Activated T-helper 17 cell treated with anti-CD3 and anti-CD28 coated beads, Interleukin-2, amount 50 U/mL, for 72 hours (primary cell): Measurements from ENCODE around the gene UPP2. TPM values are rescaled to one million over a fixed set of nuclear protein-coding genes. Genes with fewer than 3 reads are reported as not detected.

Experiments used
- ATAC-seq: fragments of 150-1000 bp; cut with Tn5 transposase; replicated peaks from 2 replicates; pipeline ENCODE4 v1.10.0; 2021; ENCODE audit warnings: mild to moderate bottlenecking, moderate library complexity
- H3K27ac Mint-ChIP-seq: one replicate; pipeline ENCODE4 v1.8.0; 2022; ENCODE audit warnings: mixed read lengths
- H3K27me3 Mint-ChIP-seq: one replicate; pipeline ENCODE4 v1.8.0; 2022; ENCODE audit warnings: mixed read lengths
- H3K36me3 Mint-ChIP-seq: one replicate; pipeline ENCODE4 v1.8.0; 2022; ENCODE audit warnings: low read depth, mild to moderate bottlenecking, mixed read lengths
- H3K4me1 Mint-ChIP-seq: one replicate; pipeline ENCODE4 v1.8.0; 2022; ENCODE audit warnings: mixed read lengths
- H3K4me3 Mint-ChIP-seq: one replicate; pipeline ENCODE4 v1.8.0; 2022; ENCODE audit warnings: mild to moderate bottlenecking, mixed read lengths
- H3K9me3 Mint-ChIP-seq: one replicate; pipeline ENCODE4 v1.8.0; 2022; ENCODE audit warnings: mixed read lengths
- total RNA-seq, 2 donors: library from RNA; stranded (reverse); gene quantifications; one replicate each; pipeline ENCODE4 v1.2.3, GENCODE V29; 2022

Gene UPP2
- total RNA-seq, result not detected

DNA sequence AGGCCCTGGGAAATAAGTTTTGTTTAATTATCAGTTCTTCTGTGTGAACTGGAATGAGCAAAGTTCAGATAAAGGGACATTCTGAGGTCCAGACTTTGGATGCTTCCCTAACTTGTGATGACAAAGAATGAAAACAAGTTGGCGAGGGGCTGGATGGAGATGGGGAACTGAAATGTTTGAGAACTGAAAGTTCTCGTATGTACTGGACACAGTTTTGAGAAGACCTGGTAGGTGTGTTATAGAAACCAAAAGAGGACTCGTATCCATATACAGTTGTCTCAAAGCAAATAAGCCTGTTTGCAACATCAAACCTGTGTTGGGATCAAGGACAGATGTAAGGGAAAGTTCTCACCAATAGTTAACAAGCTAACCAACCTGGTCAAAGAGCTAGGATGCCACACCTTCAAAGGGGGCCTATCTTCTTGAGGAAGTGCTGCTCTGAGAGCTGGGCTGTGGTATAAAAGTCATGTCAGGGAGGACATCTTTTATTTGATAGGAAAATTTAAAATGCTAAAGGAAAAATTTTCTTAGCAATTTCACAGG is at the start of gene UPP2:
Gene UPP2 (plus strand): TSS at position 493 of the 543 bp plus-strand sequence. CDS start 188 bp downstream, outside the sequence.
- no peaks in the 10 kb centered on the region for H3K4me1 Mint-ChIP-seq
- H3K9me3 Mint-ChIP-seq, result no peaks in the 10 kb centered on the region
- H3K27ac Mint-ChIP-seq, result no peak within 1 kb of the TSS
- no peaks in the 10 kb centered on the region for H3K36me3 Mint-ChIP-seq
- ATAC-seq, result no peak
- H3K4me3 Mint-ChIP-seq, result no peak within 1 kb of the TSS
- H3K27me3 Mint-ChIP-seq, result no peaks in the 10 kb centered on the region

DNA sequence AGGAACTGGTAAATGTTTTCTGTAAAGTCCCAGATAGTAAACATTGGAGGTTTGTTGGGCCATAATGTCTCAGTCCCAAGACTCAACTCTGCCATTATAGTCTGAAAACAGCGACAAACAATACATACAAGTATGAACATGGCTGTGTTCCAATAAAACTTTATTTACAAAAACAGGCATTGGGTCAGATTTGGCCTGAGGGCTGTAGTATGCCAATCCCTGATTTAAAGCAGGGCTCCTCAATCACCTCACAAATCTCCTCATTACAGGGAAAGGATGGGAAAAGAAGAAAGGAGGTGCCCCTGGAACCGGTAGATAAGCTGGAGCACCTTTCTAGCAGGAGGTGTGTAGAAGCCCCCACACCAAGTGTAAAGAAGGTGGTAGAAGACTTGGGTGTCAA is 48.9 kb upstream of the UPP2 start:
- H3K36me3 Mint-ChIP-seq, result no peaks in the 10 kb centered on the region
- ATAC-seq, result no peak
- H3K27me3 Mint-ChIP-seq, result peaks cover 4% of the 10 kb centered on the region
- H3K9me3 Mint-ChIP-seq, result no peaks in the 10 kb centered on the region
- H3K4me1 Mint-ChIP-seq, result no peaks in the 10 kb centered on the region
- H3K27ac Mint-ChIP-seq, result no peak overlapping the region
- no peak overlapping the region for H3K4me3 Mint-ChIP-seq

DNA sequence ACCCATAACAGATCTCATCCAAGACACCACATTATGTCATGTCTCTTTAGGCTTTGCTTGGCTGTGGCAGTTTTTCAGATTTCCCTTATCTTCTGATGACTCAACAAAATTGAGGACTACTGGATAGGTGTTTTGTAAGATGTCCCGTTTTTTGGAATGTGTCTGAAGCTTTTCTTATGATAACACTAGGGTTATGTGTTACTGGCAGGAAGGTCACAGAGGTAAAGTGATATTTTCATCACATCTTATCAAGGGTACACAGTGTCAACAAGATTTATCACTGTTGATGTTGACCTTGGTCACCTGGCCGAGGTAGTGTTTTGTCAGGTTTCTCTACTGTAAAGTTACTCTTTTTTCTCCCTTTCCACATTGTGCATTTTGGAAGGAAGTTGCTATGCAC is 44.8 kb upstream of the UPP2 start:
- H3K27ac Mint-ChIP-seq, result no peak overlapping the region
- H3K4me3 Mint-ChIP-seq, result no peak overlapping the region
- no peak for ATAC-seq
- H3K4me1 Mint-ChIP-seq, result no peaks in the 10 kb centered on the region
- H3K36me3 Mint-ChIP-seq, result no peaks in the 10 kb centered on the region
- no peaks in the 10 kb centered on the region for H3K27me3 Mint-ChIP-seq
- H3K9me3 Mint-ChIP-seq, result no peaks in the 10 kb centered on the region

DNA sequence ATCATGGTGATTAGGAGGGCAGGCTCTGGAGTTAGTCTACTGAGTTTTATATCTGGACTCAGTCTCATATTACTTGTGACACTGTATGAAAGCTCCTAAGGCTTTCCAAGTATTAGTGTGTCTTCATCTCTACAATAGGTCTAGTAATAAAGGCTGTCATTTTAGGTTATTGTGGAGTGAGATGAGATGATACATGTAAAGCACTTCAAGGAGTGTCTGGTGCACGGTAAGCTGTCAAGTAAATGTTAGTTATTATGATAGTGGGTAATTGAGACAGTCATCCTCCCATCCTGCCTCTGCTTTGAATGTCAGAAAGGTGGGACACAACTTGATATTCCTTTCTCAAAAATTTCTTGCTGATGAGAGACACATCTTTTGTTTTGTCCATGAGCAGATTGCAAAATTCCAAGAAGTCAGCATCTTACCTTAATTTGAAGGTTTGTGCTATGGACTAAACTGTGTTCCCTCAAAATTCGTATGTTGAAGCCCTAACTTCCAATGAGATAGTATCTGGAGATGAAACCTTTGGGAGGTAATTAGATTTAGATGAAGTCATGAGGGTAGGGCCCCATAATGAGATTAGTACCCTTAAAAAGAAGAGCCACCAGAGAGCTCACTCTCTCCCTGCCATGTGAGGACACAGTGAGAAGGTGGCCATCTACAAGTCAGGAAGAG is 41.4 kb upstream of the UPP2 start:
- H3K27ac Mint-ChIP-seq, result no peak overlapping the region
- H3K4me1 Mint-ChIP-seq, result no peaks in the 10 kb centered on the region
- ATAC-seq, result no peak
- no peaks in the 10 kb centered on the region for H3K9me3 Mint-ChIP-seq
- H3K4me3 Mint-ChIP-seq, result no peak overlapping the region
- H3K27me3 Mint-ChIP-seq, result no peaks in the 10 kb centered on the region
- H3K36me3 Mint-ChIP-seq, result no peaks in the 10 kb centered on the region

DNA sequence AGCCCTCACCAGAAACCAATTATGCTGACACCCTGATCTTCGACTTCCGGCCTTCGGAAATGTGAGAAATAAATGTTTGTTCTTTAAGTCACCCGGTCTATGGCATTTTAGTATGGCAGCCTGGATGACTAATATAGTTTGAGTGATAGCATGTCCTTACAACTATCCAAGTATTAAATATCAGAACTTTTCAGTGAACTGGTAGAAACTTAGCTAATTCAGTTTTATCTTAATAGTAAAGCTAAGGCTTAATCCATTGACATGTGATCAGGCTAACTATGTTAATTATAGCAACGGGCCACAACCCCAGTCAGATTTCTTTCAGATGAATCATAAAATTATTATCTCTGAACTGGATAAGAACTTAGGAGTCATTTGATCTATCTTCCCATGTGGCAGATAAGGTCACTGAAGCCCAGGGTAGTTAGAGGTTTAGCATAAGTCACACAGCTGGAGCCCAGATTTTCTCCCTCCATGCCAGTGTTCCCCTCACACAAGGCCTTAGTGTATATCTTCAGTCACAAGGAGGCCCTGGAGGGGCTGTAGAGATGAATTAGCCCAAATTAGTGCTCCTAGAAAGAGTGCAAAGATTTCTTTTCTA is 40.7 kb upstream of the UPP2 start:
- Mint-ChIP-seq H3K4me3 (no peak overlapping the region), H3K27ac (no peak overlapping the region), H3K36me3 (no peaks in the 10 kb centered on the region), H3K27me3 (no peaks in the 10 kb centered on the region), H3K9me3 (no peaks in the 10 kb centered on the region), H3K4me1 (no peaks in the 10 kb centered on the region)
- no peak for ATAC-seq

DNA sequence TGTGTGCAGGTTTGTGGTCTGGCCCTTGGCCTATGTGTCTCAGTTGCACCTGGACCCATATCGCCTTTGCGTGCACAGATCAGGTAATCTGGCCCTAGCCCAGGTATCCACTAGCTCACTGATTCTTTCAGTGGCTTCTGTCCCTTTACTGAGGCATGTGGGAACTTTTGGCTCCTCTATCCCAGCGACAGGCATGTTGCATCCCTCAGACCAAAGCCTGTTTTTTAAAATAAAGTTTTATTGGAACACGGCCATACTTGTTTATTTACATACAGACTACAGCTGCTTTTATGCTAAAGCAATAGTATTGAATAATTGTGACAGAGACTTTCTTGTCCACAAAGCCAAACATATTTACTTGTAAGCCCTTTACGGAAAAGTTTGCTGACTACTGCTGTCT is 39.9 kb upstream of the UPP2 start:
- Mint-ChIP-seq H3K9me3 (no peaks in the 10 kb centered on the region), H3K36me3 (no peaks in the 10 kb centered on the region), H3K4me1 (no peaks in the 10 kb centered on the region), H3K4me3 (no peak overlapping the region), H3K27me3 (no peaks in the 10 kb centered on the region), H3K27ac (no peak overlapping the region)
- no peak for ATAC-seq

DNA sequence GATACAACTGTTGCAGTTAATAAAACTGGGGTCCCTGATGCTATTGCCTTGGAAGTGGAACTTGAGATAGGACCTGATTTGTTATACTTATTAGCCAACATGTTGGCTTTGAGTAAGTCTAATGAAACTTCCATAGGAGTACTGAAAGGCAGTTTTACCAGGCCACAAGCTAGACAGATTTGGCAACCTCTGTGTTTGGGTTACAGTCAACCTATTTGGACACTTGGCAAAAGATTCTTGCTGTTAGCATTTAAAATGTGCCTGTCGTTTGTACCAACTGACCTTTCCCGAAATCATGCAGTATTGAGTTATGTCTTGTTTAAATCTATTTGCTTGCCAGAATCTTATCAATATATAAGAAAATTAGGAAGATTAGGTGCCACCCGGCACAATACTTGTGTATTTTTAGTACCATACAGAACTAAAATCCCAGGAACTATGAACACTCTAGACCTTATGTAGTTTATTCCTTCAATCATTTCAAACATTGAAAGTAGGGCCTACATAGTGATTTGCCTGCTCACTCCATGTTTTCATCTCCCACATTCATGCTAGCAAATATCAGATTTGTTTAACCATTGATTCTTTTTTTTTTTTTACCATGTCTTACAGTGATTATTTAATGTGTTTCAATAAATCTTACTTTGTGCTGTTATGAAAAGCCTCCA is 35.5 kb upstream of the UPP2 start:
- H3K27ac Mint-ChIP-seq, result no peak overlapping the region
- H3K4me3 Mint-ChIP-seq, result no peak overlapping the region
- no peaks in the 10 kb centered on the region for H3K36me3 Mint-ChIP-seq
- no peaks in the 10 kb centered on the region for H3K9me3 Mint-ChIP-seq
- peaks cover 8% of the 10 kb centered on the region for H3K27me3 Mint-ChIP-seq
- ATAC-seq, result no peak
- H3K4me1 Mint-ChIP-seq, result no peaks in the 10 kb centered on the region

DNA sequence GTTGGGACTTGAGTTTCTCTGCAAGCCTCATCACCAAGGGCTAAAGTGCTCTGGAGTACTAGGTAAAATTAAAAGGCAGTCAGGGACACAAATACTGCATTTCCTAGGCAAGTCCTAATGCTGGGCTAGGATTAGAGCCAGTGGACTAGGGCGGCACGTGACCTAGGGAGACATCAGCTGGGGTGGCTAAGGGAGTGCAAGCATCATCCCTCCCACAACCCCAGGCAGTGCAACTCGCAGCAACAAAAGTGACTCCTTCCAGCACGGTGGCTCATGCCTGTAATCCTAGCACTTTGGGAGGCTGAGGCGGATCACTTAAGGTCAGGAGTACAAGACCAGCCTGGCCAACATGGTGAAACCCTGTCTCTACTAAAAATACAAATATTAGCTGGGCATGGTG is 30.7 kb upstream of the UPP2 start:
- no peaks in the 10 kb centered on the region for H3K36me3 Mint-ChIP-seq
- H3K4me1 Mint-ChIP-seq, result no peaks in the 10 kb centered on the region
- peaks cover 26% of the 10 kb centered on the region for H3K27me3 Mint-ChIP-seq
- no peaks in the 10 kb centered on the region for H3K9me3 Mint-ChIP-seq
- no peak overlapping the region for H3K27ac Mint-ChIP-seq
- H3K4me3 Mint-ChIP-seq, result no peak overlapping the region
- no peak for ATAC-seq

DNA sequence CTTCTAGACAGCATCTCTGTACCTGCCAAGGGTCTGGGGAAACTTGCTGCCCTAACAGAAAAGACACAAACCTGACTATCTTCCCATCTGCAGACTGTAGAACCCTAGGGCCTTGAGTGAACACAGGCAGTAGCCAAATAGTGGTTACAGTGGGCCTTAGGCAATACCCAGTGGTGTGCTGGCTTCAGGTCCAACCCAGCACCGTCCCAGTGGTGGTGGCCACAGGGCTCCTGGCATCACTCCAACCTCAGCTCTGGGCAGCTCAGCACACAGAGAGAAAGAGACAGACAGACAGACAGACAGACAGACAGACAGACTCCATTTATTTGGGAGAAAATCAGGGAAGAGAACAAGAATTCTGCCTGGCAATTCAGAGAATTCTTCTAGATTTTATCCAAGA is 29.3 kb upstream of the UPP2 start:
- ATAC-seq, result no peak
- H3K9me3 Mint-ChIP-seq, result peaks cover 6% of the 10 kb centered on the region
- no peak overlapping the region for H3K27ac Mint-ChIP-seq
- no peaks in the 10 kb centered on the region for H3K4me1 Mint-ChIP-seq
- no peak overlapping the region for H3K4me3 Mint-ChIP-seq
- peaks cover 30% of the 10 kb centered on the region for H3K27me3 Mint-ChIP-seq
- H3K36me3 Mint-ChIP-seq, result no peaks in the 10 kb centered on the region

DNA sequence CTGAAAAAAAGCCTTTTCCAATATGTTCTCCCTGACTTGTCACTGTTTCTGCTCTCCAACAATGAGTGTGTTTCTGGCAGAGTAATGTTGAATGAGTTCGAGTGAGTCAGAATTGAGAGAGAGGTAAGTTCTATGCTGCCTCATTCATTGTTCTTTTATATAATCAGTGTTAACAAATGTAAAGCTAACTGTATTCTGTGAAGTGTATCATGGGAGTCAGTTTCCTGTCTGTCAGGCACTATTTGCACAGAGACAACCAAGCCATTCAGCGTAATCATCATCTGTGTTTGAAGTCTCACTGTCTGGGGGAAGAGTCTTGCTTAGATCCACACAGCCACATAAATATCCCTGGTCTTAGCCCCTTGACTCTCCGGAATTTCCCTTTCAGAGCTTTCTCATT is 22.0 kb upstream of the UPP2 start:
- Mint-ChIP-seq H3K9me3 (peaks cover 13% of the 10 kb centered on the region), H3K27me3 (peaks cover 16% of the 10 kb centered on the region), H3K4me3 (no peak overlapping the region), H3K36me3 (no peaks in the 10 kb centered on the region), H3K27ac (no peak overlapping the region), H3K4me1 (no peaks in the 10 kb centered on the region)
- ATAC-seq, result no peak

DNA sequence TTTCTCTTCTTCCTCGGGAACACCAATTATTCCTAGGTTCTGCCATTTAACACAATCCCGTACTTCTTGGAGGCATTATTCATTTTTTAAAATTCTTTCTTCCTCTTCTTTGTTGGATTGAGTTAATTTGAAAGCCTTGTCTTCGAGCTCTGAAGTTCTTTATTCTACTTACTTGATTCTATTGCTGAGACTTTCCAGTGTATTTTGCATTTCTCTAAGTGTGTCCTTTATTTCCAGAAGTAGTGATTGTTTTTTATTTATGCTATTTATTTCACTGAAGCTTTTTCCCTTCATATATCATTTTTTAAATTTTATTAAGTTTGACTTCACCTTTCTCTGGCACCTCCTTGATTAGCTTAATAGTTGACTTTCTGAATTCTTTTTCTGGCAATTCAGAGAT is 13.6 kb upstream of the UPP2 start:
- no peaks in the 10 kb centered on the region for H3K9me3 Mint-ChIP-seq
- ATAC-seq, result no peak
- H3K4me1 Mint-ChIP-seq, result no peaks in the 10 kb centered on the region
- peaks cover 11% of the 10 kb centered on the region for H3K27me3 Mint-ChIP-seq
- no peaks in the 10 kb centered on the region for H3K36me3 Mint-ChIP-seq
- no peak overlapping the region for H3K27ac Mint-ChIP-seq
- no peak overlapping the region for H3K4me3 Mint-ChIP-seq

DNA sequence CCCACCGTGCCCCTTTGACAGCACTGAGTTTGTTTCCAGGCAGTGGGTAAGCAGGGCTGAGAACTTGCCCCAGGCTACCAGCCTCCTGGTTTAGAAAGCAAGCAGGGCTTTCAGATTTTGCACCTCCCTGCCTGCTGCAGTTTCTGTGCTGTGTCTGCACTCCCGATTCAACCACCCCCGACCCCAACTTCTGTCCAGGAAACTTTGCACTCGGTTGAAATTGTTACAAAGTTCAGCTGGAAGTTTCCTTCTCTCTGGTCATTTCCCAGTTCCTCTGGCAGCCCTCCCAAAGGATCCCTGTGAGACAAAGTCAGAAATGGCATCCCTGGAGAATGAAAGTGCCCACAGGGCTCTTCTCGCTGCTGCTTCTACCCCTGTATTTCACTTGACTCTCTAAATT is 12.4 kb upstream of the UPP2 start:
- Mint-ChIP-seq H3K27ac (no peak overlapping the region), H3K4me1 (no peaks in the 10 kb centered on the region), H3K9me3 (no peaks in the 10 kb centered on the region), H3K36me3 (no peaks in the 10 kb centered on the region), H3K27me3 (peaks cover 11% of the 10 kb centered on the region), H3K4me3 (no peak overlapping the region)
- ATAC-seq, result no peak

DNA sequence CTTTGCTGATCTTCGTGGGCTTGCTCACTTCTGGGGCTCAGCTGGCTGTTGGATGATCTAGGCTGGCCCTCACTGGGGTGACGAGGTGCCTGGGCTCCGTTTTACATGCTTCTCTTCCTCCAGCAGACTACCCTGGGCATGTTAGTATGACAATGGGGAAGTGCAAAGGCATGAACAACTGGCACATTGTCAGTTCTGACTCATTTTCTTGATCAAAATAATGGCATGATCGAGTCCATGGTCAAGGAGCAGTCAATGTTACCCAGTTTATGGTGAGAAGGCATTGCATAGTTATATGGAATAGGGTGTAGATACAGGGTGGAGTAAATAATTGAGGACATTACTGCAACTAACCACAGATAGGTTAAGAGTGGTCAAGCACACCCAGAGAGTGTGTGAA is 10.0 kb upstream of the UPP2 start:
- Mint-ChIP-seq H3K4me1 (no peaks in the 10 kb centered on the region), H3K9me3 (no peaks in the 10 kb centered on the region), H3K27me3 (peaks cover 11% of the 10 kb centered on the region), H3K4me3 (no peak overlapping the region), H3K36me3 (no peaks in the 10 kb centered on the region), H3K27ac (no peak overlapping the region)
- no peak for ATAC-seq

DNA sequence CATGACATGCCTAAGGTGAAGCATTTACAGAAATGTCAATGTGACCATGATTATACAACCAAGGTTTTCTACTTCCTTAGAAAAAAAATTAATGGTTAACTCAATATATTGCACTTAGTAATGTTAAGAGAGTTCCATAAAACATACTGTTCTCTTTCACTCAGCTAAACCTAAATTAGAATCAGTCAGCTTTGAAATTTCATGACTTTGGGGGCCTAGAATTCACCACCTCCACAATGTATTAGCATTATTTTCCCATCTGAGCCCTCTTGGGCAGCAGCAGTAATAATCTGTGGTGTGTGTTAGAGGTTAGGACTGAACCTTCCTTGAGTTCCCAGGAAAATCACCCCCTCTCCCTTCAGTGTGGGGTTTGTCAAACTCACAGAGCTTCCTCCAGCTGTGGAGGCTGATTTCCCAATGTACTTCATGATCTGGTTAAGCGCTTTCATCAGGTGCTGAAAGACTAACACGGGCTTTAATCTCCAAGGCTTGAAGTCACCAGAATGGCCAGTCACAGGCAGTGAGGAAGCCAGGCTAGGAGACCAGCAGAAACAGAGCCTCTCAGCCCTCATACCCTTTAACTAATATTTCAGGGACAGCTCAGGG is 7.1 kb upstream of the UPP2 start:
- H3K4me3 Mint-ChIP-seq, result no peak overlapping the region
- no peak for ATAC-seq
- H3K9me3 Mint-ChIP-seq, result no peaks in the 10 kb centered on the region
- H3K27me3 Mint-ChIP-seq, result peaks cover 2% of the 10 kb centered on the region
- H3K4me1 Mint-ChIP-seq, result no peaks in the 10 kb centered on the region
- no peak overlapping the region for H3K27ac Mint-ChIP-seq
- no peaks in the 10 kb centered on the region for H3K36me3 Mint-ChIP-seq

DNA sequence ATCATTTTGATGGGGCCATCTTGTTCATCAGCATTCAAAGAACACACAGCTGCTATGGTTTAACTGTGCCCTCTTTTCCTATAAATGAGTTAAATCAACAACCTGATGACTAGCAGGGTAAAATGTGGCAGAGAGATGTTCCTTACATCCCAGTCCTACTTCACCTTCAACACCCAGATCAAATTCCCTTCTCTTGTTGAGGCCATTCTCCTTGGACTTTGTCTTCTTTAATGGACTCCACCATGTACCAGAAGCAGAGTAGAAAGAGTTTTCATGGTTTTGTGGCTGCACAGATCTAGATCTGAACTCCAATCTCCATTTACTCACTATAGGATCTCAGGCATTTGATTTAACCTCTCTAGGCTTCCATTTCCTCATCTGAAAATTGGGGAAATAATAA is 6.4 kb upstream of the UPP2 start:
- no peaks in the 10 kb centered on the region for H3K4me1 Mint-ChIP-seq

More for the DNA sequence above, 6.4 kb upstream of the UPP2 start:
- H3K9me3 Mint-ChIP-seq, result no peaks in the 10 kb centered on the region
- H3K27ac Mint-ChIP-seq, result no peak overlapping the region
- no peaks in the 10 kb centered on the region for H3K27me3 Mint-ChIP-seq
- no peak overlapping the region for H3K4me3 Mint-ChIP-seq
- H3K36me3 Mint-ChIP-seq, result no peaks in the 10 kb centered on the region
- ATAC-seq, result no peak
